Cardiac fibroblast (primary cell): Measurements from ENCODE around the gene PRDM12.

Source experiments
- DNase-seq, 2 donors: peaks; one replicate each; pipeline versions ENCODE4 v3.0.0 to v3.0.0-alpha.2; 2010; ENCODE audit warnings: low read depth in 2 of 2
- H3K4me3 ChIP-seq, 2 donors: replicated peaks in 1 of 2; 1 replicate in 1 of 2; 2 replicates in 1 of 2; pipeline ENCODE4 v1.5.1; 2011; ENCODE audit warnings: low read depth in 2 of 2, low read length in 2 of 2, mild to moderate bottlenecking in 2 of 2, moderate library complexity in 1 of 2
- CTCF ChIP-seq: IDR thresholded peaks from one replicate; pipeline ENCODE4 v1.5.1; 2011; ENCODE audit warnings: low read depth, mild to moderate bottlenecking, low read length, inconsistent platforms

The PRDM12 gene

GRCh38 chr9:130660683-130661450 is 3.5 kb upstream of the PRDM12 start:
- DNase-seq = no peak
- H3K4me3 ChIP-seq = peak overlapping the region; percentile 19 to 26
- TF ChIP-seq CTCF = no peak

GRCh38 chr9:130661451-130662098 is 2.8 kb upstream of the PRDM12 start:
- no peak for DNase-seq
- no peak for TF ChIP-seq CTCF
- H3K4me3 ChIP-seq = no peak overlapping the region

- H3K4me3 ChIP-seq = no peak overlapping the region
- no peak for DNase-seq
- no peak for TF ChIP-seq CTCF
Observed at GRCh38 chr9:130662099-130662969, 2.1 kb upstream of the PRDM12 start.

GRCh38 chr9:130662970-130663257 is 1.5 kb upstream of the PRDM12 start:
- no peak for DNase-seq
- no peak for TF ChIP-seq CTCF
- no peak overlapping the region for H3K4me3 ChIP-seq

GRCh38 chr9:130663258-130663976 is 977 bp upstream of the PRDM12 start:
- no peak for TF ChIP-seq CTCF
- no peak overlapping the region for H3K4me3 ChIP-seq
- no peak for DNase-seq

GRCh38 chr9:130663977-130664250 is 480 bp upstream of the PRDM12 start:
- no peak for DNase-seq
- TF ChIP-seq CTCF = no peak
- H3K4me3 ChIP-seq = no peak overlapping the region
